B cell (primary cell): ENCODE results near the gene IFITM1. TPM values are rescaled to one million over a fixed set of nuclear protein-coding genes. Genes with fewer than 3 reads are reported as not detected.

ENCODE experiments used
- ATAC-seq: fragments of 200-7000 bp; cut with Tn5 transposase; one replicate; pipeline ENCODE4 v1.10.0; 2021; ENCODE audit warnings: low read depth, mild to moderate bottlenecking, moderate number of reproducible peaks, moderate library complexity
- CTCF ChIA-PET: fragments of 350-600 bp; sonication (Branson Sonifier 250); formaldehyde crosslinking; loops from one replicate; lab custom pipeline; 2021; ENCODE audit warnings: antibody characterized with exemption, inconsistent platforms; lab: Charles Lee
- POLR2A ChIA-PET: fragments of 350-600 bp; sonication (Branson Sonifier 250); formaldehyde crosslinking; loops from one replicate; lab custom pipeline; 2021; ENCODE audit warnings: antibody characterized with exemption; lab: Charles Lee
- DNase-seq: peaks from one replicate; pipeline ENCODE4 v3.0.0; 2013
- H2AFZ ChIP-seq: 2 replicates; pipeline ENCODE4 v1.6.1; 2012; ENCODE audit warnings: mild to moderate bottlenecking, low read depth, low read length; ENCODE audit not compliant: insufficient read depth, poor library complexity, severe bottlenecking
- H3K27ac ChIP-seq, 2 donors: 1 replicate in 1 of 2; 2 replicates in 1 of 2; pipeline ENCODE4 v1.5.1; 2012 to 2013; ENCODE audit warnings: low read length in 2 of 2, mild to moderate bottlenecking in 2 of 2, moderate library complexity in 1 of 2
- H3K27me3 ChIP-seq, 4 experiments: fragments of 200-600 bp in 1 of 4; sonication (generic) in 1 of 4; replicated peaks in 1 of 4; 1 replicate in 2 of 4; 2 replicates in 2 of 4; pipeline versions ENCODE4 v1.6.1 to v1.7.0; 2013 to 2016; ENCODE audit warnings: low read length in 3 of 4, mild to moderate bottlenecking in 2 of 4, mixed read lengths in 1 of 4, moderate library complexity in 1 of 4; ENCODE audit not compliant: insufficient read depth in 4 of 4, control insufficient read depth in 3 of 4; ENCODE audit errors: control extremely low read depth in 1 of 4
- H3K36me3 ChIP-seq, 2 experiments: replicated peaks in 1 of 2; 1 replicate in 1 of 2; 2 replicates in 1 of 2; pipeline versions ENCODE4 v1.6.1 to v1.7.1; 2013; ENCODE audit warnings: low read length in 1 of 2; ENCODE audit not compliant: insufficient read depth in 2 of 2, control insufficient read depth in 1 of 2; ENCODE audit errors: control extremely low read depth in 1 of 2, extremely low read depth in 1 of 2
- H3K4me1 ChIP-seq, 2 donors: fragments of 200-600 bp in 1 of 2; sonication (generic) in 1 of 2; 1 replicate in 1 of 2; 2 replicates in 1 of 2; pipeline versions ENCODE4 v1.5.1 to v1.6.1; 2013 to 2017; ENCODE audit warnings: low read length in 2 of 2; ENCODE audit not compliant: control insufficient read depth in 2 of 2, insufficient read depth in 2 of 2
- H3K4me2 ChIP-seq: replicated peaks from 2 replicates; pipeline ENCODE3; 2012; ENCODE audit warnings: mild to moderate bottlenecking, low read depth, low read length; ENCODE audit not compliant: poor library complexity, severe bottlenecking
- H3K4me3 ChIP-seq, 5 experiments: fragments of 200-600 bp in 1 of 5; sonication (generic) in 1 of 5; 1 replicate in 3 of 5; 2 replicates in 2 of 5; pipeline versions ENCODE4 v1.5.1 to v1.7.0; 2011 to 2016; ENCODE audit warnings: low read length in 4 of 5, mild to moderate bottlenecking in 4 of 5, low read depth in 2 of 5, control low read depth in 1 of 5, moderate library complexity in 1 of 5; ENCODE audit not compliant: insufficient read depth in 1 of 5; ENCODE audit errors: control extremely low read depth in 1 of 5, extremely low read depth in 1 of 5
- H3K79me2 ChIP-seq: fragments of 200-600 bp; sonication (generic); one replicate; pipeline ENCODE4 v1.6.0; 2016; ENCODE audit warnings: low read length; ENCODE audit not compliant: control insufficient read depth, insufficient read depth
- H3K9ac ChIP-seq: fragments of 200-600 bp; sonication (generic); 2 replicates; pipeline ENCODE4 v1.6.1; 2017; ENCODE audit warnings: mild to moderate bottlenecking, low read length, moderate library complexity
- H3K9me3 ChIP-seq, 3 donors: one replicate each; pipeline versions ENCODE4 v1.6.1 to v1.7.1; 2013; ENCODE audit warnings: low read length in 2 of 3; ENCODE audit not compliant: control insufficient read depth in 2 of 3, insufficient read depth in 1 of 3; ENCODE audit errors: control extremely low read depth in 1 of 3
- H4K20me1 ChIP-seq: 2 replicates; pipeline ENCODE4 v1.6.0; 2012; ENCODE audit warnings: mild to moderate bottlenecking, low read length; ENCODE audit not compliant: insufficient read depth, control insufficient read depth, poor library complexity, severe bottlenecking
- H3K27ac Mint-ChIP-seq: one replicate; pipeline ENCODE4 v1.8.0; 2021; ENCODE audit warnings: mixed read lengths
- H3K27me3 Mint-ChIP-seq: one replicate; pipeline ENCODE4 v1.8.0; 2021; ENCODE audit warnings: mixed read lengths
- H3K4me1 Mint-ChIP-seq: one replicate; pipeline ENCODE4 v1.8.0; 2021; ENCODE audit warnings: mixed read lengths
- H3K4me3 Mint-ChIP-seq: one replicate; pipeline ENCODE4 v1.8.0; 2021; ENCODE audit warnings: mixed read lengths
- H3K9me3 Mint-ChIP-seq: one replicate; pipeline ENCODE4 v1.8.0; 2022; ENCODE audit warnings: mixed read lengths; ENCODE audit not compliant: insufficient read depth
- EZH2 ChIP-seq: IDR thresholded peaks from 2 replicates; pipeline ENCODE4 v1.6.1; 2012; ENCODE audit warnings: borderline replicate concordance, low read depth, mild to moderate bottlenecking, moderate library complexity, low read length; ENCODE audit not compliant: insufficient read depth, poor library complexity, severe bottlenecking
- WGBS: methylation state at CpG from one replicate; pipeline ENCODE4 v1.1.5; 2013; ENCODE audit warnings: missing lambda C conversion rate; ENCODE audit not compliant: insufficient coverage; 5-methylcytosine and 5-hydroxymethylcytosine counted together
- intact Hi-C: fragments of 100-400 bp; cut with micrococcal nuclease; formaldehyde crosslinking; loops from one replicate; pipeline ENCODE4 v1.10.0; 2022
- polyA plus RNA-seq: library from polyadenylated mRNA; depleted of rRNA; stranded (reverse); fragments of >200 nt; gene quantifications from 2 replicates; pipeline ENCODE4 v1.2.3, GENCODE V29; 2012
- total RNA-seq, 2 donors: library from RNA; stranded (reverse); fragments of 120-200 nt in 1 of 2; gene quantifications; 1 replicate in 1 of 2; 2 replicates in 1 of 2; pipeline versions ENCODE4 v1.2.3 to v1.2.4, GENCODE V29; 2013 to 2022
- TF ChIP-seq, protein P1 (sequence below): fragments of 200-600 bp; IDR thresholded peaks from one replicate; pipeline ENCODE4 v1.8.0; 2022; ENCODE audit warnings: antibody characterized with exemption, mild to moderate bottlenecking

IFITM1 gene
- total and polyA plus RNA-seq, 2 donors (not counting 1 experiment from before 2014, with no cell fraction given) = 19.5 to 83.7 TPM

DNA sequence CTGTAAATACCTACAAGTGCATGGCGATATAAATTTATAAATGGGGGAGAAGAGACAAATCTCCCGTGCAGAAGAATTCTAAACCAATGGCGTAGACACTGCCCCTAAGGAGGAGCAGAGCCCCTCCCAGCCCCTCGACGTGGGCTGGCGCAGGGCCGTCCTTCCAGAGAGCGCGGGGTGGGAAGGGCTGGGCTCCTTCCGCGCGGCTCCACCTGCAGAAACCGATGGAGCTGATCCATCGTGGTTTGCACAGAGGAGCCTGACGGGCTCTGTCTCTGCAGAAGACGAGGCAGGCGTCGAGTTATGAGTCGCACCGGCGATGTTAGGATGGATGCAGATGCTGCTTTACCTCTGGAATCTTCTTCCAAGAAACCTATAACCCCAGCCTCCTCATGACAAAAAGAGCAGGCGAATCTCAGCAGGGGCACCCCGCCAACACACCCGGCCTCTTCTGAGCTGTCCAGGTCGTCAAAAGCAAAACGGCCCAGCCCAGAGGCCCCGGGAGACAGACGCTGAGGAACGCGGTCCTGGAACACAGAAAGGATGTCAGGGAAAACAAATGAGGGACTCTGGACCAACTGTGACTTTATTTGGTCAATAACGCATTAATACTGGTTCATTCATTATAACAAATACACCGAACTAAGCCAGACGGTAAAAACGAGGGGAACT is 44.4 kb downstream of the IFITM1 start:
- DNase-seq (no peak), ATAC-seq (no peak)
- H3K27ac Mint-ChIP-seq = no peak overlapping the region
- ChIA-PET POLR2A (interaction anchor here (0.6 kb wide), 1 partner anchor 38 kb away, joined by 3 read pairs; no protein-coding TSS in a partner anchor), CTCF (interaction anchor here (8.2 kb wide), 1 partner anchor 107 kb away, joined by 52 read pairs; no protein-coding TSS in a partner anchor)
- TF ChIP-seq EZH2 = no peak
- TF ChIP-seq, protein P1, sequence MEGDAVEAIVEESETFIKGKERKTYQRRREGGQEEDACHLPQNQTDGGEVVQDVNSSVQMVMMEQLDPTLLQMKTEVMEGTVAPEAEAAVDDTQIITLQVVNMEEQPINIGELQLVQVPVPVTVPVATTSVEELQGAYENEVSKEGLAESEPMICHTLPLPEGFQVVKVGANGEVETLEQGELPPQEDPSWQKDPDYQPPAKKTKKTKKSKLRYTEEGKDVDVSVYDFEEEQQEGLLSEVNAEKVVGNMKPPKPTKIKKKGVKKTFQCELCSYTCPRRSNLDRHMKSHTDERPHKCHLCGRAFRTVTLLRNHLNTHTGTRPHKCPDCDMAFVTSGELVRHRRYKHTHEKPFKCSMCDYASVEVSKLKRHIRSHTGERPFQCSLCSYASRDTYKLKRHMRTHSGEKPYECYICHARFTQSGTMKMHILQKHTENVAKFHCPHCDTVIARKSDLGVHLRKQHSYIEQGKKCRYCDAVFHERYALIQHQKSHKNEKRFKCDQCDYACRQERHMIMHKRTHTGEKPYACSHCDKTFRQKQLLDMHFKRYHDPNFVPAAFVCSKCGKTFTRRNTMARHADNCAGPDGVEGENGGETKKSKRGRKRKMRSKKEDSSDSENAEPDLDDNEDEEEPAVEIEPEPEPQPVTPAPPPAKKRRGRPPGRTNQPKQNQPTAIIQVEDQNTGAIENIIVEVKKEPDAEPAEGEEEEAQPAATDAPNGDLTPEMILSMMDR = no peak
- Histone ChIP-seq H3K27ac (no peak overlapping the region), H3K36me3 (no peaks in the 10 kb centered on the region), H4K20me1 (no peaks in the 10 kb centered on the region), H3K9me3 (peaks cover 0 to 18% (median 0%) of the 10 kb centered on the region in 3 donors), H3K79me2 (no peaks in the 10 kb centered on the region), H3K27me3 (peaks cover 0 to 1% (median 0%) of the 10 kb centered on the region in 4 experiments), H3K4me3 (no peak overlapping the region), H3K9ac (no peak overlapping the region), H3K4me1 (peaks cover 9 to 16% of the 10 kb centered on the region in 2 donors), H3K4me2 (no peak overlapping the region), H2AFZ (no peak overlapping the region)
- intact Hi-C loops = no loop called here
- no peaks in the 10 kb centered on the region for H3K27me3 Mint-ChIP-seq
- peaks cover 14% of the 10 kb centered on the region for H3K4me1 Mint-ChIP-seq
- 72% methylated on average over 27 of the region's 34 CpGs for WGBS
- no peaks in the 10 kb centered on the region for H3K9me3 Mint-ChIP-seq
- no peak overlapping the region for H3K4me3 Mint-ChIP-seq

DNA sequence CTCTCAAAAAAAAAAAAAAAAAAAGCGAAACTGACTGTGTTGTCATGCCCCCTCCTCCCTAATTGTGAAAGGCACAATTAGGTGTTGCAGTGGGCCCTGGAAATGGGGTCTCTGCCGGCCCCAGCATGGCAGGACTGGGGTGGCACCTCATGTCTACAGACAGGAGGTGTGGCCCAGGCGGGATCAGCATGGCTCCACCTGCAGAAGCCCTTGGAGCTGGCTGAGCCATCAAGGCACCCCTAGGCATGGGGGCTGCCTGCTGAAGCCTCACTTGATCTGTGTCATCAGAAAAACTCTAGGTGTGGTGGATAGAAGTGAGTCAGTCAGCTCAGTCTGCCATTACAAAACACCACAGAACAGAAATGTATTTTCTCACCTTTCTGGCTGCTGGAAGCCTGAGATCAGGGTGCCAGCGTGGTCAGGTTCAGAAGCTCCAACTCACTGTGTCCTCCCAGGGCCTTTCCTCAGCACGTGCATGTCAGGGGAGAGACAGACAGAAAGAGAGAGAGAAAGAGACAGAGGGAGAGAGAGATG is 45.4 kb downstream of the IFITM1 start:
- ATAC-seq (no peak), DNase-seq (no peak)
- Histone ChIP-seq H3K9me3 (peaks cover 0 to 18% (median 0%) of the 10 kb centered on the region in 3 donors), H2AFZ (no peak overlapping the region), H3K36me3 (no peaks in the 10 kb centered on the region), H3K27ac (no peak overlapping the region), H3K79me2 (no peaks in the 10 kb centered on the region), H3K9ac (no peak overlapping the region), H3K4me2 (no peak overlapping the region), H3K4me3 (no peak overlapping the region), H4K20me1 (no peaks in the 10 kb centered on the region), H3K4me1 (peaks cover 9 to 19% of the 10 kb centered on the region in 2 donors), H3K27me3 (peaks cover 0 to 2% (median 0%) of the 10 kb centered on the region in 4 experiments)
- no peak overlapping the region for H3K4me3 Mint-ChIP-seq
- intact Hi-C loops = no loop called here
- no peak overlapping the region for H3K27ac Mint-ChIP-seq
- H3K9me3 Mint-ChIP-seq = no peaks in the 10 kb centered on the region
- ChIA-PET CTCF (interaction anchor here (0.7 to 8.2 kb wide), 2 partner anchors 108 to 111 kb away, joined by 3 to 52 read pairs; no protein-coding TSS in a partner anchor), POLR2A (no interaction called here)
- WGBS = 83% methylated on average over 4 of the region's 5 CpGs
- no peaks in the 10 kb centered on the region for H3K27me3 Mint-ChIP-seq
- TF ChIP-seq EZH2 = no peak
- TF ChIP-seq, protein P1 = no peak
- peaks cover 7% of the 10 kb centered on the region for H3K4me1 Mint-ChIP-seq
